ENCODE data around the gene LBX1.

Gene LBX1, protein sequence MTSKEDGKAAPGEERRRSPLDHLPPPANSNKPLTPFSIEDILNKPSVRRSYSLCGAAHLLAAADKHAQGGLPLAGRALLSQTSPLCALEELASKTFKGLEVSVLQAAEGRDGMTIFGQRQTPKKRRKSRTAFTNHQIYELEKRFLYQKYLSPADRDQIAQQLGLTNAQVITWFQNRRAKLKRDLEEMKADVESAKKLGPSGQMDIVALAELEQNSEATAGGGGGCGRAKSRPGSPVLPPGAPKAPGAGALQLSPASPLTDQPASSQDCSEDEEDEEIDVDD

DNA sequence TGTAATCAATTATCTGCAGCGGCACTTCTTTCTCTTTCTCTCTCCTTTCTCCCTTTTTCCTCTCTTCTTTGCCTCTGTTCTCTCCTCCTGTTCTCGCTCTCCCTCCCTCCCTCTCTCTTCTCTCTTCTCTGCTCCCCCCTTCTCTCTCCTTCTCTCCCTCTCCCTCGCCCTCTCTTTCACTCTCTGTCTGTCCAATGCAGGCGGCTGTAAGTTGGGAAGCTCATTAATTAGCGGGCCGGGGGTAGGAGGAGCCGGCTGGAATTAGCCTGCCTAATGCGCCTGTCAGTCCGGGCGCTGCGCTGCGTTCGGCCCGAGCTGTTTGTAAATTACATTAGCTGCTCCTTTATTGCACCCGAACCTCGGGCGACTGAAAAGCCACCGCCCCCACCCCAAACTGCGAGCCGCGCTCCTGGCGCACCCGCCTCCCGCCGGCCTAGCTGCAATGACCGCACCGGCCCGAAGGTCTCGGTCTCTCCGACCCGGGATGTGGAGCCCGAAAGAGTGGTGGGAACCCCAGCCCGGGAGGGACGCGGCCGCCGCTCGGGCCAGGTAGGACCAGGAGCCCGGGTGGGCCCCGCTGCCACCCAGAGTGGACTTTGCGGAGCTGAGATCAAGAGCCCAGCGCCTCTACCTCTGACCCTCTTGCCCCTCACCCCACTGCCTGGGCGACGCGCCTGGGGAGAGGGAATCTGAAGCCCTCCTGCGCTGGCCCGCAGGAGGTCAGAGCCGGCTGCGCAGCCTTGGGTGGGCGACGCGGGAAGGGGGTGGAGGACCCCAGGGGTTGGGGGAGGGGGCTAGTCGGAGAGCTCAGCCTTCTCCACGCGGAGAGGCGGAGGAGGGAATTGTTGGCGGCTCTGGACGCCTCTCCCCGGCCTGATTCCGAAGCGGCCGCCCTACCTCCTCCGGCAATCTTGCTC, at the start of gene LBX1:
Gene LBX1, minus strand, starts transcription at position 198 of the 917 bp plus-strand sequence. CDS start 648 bp downstream, outside the sequence.
- no peak for DNase-seq

DNA sequence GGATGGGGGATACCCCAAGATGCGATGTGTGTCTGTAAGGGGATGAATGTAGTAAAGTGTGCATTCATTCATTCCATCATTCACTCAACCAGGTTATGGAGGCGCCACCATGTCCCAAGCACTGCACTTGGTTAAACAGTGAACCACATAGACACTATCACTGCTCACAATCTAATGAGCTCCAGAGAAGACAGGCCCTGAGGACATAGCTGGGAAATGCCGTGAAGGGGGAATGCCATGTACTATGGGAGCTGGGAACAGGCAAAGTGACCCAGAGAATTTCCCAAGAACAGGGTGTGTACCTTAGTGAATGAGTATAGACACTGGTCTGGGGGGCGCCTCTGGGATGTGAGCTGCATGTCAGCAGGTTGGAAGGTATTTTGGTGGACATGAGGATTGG, 44.5 kb upstream of the LBX1 start:
- no peak for DNase-seq

DNA sequence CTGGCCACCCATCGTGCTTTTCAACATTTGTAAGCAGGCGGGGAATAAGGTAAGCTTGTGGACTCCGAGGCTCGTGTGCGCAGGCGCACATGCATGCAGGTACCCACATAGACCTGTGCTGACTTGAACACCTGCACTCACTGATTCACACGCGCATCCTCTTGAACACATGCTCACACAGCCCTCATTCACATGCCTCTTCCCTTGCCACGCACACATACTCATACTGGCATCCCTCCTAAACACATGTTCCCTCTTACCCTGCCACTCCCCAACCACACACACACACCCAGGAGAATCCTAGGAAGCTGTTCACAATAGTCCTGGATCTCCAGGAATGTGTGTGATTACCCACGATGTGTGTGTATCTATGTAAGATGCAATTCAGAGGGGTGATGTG, 44.1 kb upstream of the LBX1 start:
- DNase-seq, result no peak

DNA sequence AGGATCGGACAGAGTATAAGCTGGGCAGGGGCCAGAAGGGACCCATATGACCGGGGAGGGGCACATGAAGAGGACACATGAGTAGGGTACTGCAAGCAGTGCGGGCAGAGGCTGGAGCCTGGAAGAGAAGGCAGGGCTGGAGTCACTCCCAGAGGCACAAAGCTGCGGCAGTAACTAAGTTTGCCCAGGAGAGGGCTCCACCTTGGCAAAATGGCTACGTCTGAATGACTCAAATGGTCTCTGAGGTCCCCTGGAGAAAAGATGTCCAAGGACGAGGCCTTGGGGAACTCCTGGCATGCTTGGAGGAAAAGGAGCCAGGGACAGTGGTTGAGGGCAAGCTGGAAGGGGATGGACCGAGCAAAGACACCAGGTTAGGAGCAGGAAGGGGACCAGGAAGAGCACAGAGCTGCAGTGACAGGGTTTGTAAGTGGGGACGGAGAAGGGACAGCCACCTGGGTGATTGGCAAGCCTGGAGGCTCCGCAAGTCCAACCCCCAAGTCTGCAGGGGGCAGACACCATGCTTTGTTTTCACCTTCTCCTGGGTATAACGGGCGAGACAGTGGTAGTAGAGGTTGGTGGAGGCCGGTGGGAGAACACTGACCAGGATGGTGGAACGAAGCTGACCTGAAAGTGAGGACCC, 43.1 kb upstream of the LBX1 start:
- DNase-seq, result peak; percentile 38

DNA sequence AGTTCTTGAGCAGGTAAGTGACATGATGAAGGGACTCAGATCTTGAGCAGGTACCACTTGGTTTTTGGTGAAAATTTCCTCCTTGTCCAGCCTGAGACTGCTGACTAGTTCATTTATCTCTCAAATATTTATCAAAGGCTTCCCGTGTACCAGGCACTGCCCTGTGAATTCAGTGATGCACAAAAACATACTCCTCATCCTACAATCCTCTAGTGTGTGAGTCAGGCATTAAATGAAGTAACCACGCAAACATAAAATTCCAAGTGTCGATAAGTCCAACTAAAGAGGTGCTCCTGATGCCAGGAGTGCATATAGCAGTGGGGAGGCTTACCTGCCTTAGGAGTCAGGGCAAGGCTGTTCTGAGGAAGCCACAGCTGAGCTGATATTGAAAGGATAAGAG, 41.5 kb upstream of the LBX1 start:
- no peak for DNase-seq

DNA sequence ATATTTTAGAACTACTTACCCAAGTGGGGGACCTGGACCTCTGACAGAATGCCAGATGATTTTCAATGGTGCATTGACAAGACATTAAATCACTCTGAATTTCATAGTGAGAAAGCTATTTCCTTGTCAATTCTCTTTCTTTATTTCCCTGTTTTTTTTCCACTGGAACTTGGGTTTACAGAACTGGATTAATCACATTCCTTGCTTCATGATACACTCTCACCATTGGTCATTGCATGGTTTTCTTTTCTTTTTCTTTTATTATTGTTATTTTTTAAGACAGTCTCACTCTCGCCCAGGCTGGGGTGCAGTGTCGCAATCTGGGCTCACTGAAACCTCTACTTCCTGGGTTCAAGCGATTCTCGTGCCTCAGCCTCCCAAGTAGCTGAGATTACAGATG, 38.5 kb upstream of the LBX1 start:
- DNase-seq, result no peak

DNA sequence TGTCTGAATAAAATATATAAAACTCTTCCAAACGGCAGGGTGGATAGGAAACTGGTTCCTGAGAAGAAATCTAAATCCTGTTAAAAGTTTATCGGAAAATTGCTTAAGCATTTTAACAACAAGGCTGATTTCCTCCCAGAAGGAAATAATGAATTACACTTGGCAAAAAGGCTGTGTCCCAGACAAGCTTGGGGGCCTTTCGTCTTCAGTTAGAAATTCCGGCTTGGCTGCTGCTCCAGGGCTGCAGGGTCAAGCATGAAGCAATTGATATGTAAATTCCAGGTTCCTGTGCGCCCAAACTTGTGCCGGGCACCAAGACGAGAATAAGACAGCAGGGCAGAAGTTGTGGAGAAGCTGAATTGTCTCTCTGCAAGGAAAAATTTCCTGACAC, 38.0 kb upstream of the LBX1 start:
- DNase-seq, result no peak

DNA sequence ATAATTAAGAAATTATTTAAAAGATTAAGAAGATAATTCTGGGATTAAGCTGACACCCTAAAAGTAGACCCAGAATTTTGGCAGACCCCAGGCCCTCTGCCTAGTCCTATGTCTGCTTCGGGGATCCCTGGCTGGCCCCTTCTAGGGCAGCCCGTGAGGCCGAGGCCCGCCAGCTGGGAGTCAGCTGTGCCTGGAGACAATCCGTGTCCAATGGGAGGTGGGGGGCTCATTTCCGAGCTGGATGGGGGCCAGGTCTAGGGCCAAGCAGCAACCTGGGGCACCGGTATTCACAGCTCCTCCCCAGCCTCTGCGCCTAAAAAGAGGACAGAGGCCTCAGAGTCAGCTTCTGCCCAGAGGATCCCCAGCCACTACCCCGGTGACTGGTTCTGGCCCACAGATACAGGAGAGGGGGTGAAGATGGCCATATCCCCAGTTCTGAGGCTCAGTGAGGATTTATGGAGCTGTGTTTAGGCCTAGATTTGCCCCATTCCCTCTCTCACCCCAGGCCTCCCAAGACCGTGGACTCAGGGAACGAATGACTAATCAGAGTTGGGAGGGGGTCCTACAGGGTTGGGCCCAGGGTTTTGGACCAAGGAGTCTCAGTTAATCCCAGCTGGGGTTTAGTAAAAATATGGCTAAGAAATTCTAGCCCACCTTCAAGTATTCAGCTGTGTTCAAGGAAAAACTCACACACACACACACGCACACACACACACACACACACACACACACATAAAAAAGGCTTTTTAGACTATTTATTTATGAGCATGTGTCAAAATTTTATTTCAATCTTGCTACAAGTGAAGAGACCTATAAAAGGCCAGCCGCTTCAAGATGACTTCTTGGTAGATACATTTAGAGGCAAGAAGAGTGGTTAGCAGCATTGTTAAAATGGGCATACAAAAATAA, 37.4 kb upstream of the LBX1 start:
- DNase-seq, result no peak

DNA sequence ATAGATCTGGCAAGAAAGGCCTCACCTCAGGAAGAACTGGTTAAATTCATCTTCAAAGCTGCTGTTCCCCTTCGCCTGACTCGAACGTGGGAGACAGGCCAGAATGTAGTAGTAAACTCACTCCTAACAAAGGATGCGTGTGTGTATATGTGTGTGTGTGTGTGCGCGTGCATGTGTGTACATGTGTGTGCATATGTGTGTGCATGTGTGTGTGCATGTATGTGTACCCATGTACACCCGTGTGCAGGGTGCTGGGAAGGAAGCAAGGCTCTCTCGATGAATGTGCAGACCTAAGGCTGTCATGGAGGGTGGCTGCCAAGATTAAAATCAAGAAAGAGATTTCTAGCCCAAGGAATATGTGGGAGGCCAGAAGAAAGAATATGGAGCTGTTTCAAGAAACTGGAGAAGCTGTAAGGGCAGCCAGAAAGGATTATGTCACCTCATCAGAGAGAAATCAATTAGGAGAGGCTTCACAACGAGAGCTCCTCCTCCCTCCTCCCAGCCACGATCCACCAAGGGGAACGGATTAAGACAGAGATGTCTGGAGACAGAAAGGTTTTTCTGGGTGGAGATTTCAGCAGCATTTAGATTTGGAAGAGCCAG, 34.0 kb upstream of the LBX1 start:
- no peak for DNase-seq

DNA sequence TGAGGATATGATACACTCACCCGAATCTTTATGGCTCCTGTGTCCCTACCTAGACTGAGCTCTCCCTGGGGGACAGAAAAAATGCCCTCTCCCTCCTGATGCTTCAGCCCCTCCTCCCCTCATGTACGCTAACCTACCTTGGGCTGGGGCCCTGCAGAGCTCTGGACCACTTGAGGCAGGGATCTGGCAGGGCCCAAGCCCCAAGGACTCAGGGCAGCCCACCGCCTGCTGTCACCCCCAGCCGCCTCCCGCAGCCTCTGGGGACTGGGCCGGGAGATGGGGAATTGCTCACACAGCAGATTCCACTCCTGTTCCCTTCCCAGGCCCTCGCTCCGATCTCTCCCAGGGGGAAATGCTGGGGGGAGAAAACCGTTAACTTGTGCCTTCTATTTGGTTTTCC, 32.9 kb upstream of the LBX1 start:
- no peak for DNase-seq

DNA sequence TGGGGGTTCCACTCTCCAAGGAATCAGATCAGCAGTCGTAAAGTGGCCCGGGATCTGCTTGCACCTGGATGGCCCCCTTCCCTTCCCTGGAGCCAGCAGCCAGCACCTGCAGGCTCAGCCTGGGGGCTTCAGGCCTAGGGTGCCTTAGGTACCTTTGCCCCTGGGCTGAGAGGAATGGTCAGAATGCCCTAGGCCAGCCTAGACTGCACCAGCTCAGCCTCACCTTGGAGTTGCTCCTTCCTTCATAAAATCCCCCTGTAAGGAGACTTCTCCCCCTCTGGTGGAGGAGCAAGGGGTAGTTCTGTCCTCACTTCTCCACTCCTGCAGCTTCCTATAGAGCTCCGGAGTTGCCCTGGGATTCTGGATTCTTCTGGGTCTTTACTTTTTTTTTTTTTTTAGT, 32.4 kb upstream of the LBX1 start:
- DNase-seq, result no peak

DNA sequence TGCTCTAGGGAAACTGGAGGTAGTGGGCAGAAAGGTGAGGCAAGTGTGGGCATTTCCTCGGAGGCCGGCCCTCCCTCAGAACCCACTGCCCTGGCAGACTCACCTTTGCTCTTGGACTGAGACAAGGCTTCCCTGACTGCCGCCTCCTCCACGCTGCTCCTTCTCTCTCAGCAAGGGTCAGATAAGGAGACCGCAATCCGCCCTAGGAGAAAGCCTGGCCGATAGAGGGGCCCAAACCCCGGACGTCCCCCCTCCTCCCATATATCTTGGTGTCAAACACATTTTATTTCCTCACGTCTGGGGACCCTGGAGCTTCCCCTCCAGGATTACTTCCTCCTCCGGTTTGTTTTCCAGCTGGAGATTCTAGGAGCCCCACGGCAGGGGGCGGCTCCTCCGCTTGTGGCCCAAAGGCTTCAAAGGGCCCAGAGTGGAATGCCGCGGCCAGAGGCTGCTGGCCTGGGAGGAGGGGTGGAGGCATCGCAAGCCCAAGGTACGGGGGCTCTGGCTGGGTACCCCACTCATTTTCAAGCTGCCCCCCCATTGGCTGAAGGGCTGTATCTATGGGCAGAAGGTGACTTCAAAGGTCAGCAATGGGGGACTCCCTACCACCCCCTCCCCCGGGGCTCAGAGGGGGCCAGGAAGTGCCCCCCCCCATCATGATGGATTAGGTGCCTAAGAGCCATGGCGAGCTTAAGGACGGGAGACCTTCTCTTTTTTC, 31.7 kb upstream of the LBX1 start:
- no peak for DNase-seq

DNA sequence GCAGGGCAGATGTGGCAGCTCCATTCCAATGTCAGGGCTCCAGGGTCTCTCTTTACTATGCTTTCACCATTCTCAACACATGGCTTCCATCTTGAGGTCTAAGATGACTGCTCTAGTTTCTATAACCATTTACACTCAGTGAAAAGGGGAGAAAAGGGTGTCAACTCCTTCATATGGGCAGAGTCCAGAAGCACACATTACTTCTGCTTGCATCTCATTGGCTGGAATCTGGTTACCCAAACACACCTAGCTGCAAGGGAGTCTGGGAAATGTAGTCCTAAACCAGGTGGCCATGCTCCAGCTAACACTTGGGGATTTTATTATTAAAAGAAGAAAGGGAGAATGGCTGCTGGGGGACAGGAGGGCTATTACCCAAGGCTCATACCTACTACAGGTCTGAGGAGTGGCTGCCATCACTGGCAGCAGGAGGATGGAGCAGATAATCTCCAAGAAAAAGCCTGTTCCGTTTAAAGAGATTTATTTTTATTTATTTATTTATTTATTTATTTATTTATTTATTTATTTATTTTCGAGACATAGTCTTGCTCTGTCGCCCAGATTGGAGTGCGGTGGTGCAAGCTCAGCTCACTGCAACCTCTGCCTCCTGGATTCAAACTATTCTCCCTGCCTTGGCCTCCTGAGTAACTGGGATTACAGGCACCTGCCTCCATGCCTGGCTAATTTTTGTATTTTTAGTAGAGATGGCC, 29.1 kb upstream of the LBX1 start:
- no peak for DNase-seq

DNA sequence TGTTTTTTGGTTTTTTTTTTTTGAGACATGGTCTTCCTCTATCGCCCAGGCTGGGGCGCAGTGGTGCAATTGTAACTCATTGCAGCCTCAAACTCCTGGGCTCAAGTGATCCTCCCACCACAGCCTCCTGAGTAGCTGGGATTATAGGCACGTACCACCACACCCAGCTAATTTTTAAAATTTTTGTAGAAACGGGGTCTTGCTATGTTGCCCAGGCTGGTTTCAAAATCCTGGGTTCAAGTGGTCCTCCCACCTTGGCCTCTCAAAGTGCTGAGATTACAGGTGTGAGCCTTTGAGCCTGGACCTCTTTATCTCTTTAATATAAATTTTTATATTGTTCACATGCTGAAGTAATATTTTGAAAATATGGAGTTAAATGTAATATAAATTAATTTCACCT, 28.2 kb upstream of the LBX1 start:
- DNase-seq, result no peak

DNA sequence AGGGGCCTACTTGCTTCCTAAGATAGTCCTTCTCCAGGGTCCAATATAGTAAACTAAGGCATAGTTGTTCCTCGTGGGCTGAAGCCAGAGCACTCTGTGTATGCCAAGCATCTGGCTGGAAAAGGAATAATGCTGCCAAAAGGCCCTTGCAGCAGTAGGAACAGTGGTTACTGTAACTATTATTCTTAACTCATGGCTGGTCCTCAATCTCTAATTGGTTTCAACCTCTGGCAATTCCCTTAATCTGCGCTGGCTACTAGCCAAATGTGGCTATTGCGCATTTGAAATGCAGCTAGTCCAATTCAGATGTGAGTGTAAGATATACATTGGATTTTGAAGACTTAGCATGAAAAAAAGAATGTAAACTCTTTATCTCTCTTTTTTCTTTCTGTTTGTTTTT, 27.8 kb upstream of the LBX1 start:
- DNase-seq, result no peak

DNA sequence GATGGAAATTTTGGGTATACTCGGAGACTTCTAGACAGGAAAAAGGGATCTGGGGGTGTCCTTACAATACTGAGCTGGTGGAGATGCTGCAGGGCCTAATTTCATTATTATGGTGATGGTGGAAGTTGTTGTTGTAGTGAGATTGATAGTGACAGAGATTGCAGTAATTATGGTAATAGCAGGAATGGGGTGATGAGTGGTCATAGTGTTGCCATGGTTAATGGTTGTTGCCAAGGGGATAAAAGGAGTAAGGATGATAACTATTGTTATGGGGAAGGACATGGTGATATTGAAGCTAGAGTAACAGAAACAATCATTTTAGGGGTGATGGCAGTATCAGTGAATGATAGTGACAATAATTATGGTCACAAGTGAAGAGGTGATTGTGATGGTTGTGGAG, 27.1 kb upstream of the LBX1 start:
- no peak for DNase-seq

DNA sequence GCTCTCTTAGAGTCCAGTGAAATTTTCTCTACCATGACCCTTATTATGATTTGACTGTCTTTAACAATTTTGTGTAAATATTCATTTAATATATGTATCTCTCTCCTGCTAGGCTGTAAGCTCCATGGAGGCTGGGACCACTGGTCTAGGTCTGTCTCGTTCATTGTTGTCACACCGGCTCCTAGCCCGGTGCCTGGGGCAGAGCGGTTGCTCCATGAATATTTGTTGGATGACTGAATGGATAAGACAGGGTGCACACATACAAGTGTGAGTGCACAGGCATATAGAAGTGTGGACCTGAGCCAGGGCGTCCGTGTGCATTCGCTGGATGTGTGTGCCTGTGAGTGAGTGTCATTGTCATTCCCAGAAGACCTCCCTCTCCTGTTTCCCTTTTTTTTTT, 20.9 kb upstream of the LBX1 start:
- no peak for DNase-seq

DNA sequence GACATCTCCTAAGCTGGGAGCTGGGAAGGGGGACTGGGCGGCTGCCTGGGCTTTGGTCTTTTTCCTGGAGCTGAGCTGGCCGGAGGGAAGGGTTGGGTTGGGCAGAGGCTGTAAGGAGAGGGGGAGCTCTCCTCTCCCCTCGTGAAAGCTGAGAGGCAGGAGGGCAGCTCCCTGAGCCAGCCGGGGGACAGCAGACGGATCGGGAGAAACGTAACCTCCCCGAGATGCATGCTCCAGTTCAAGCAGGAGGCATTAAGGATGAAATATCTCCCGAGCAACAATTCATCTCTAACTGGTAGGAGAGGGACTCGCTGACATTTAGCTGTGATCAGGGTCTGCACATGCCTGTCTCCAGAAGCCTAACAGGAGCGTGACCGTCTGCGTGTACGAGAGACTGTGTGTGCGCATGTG, 19.9 kb upstream of the LBX1 start:
- DNase-seq, result no peak

DNA sequence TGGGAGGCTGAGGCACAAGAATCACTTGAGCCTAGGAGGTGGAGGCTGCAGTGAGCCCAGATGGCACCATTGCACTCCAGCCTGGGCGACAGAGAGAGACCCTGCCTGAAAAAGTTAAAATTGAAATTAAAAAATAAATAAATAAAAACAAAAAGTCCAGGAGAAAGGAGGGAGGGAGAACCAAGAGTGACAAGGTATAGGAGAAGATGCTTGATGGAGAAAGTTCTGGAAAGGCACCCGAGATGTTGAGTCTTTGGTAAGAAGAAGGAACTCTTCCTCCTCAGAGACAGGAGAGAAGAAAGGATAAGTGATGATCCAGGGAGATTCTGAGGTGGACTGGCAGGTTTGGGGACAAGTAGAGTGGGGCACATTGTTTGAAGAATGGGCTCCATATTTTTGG, 17.4 kb upstream of the LBX1 start:
- DNase-seq, result no peak

DNA sequence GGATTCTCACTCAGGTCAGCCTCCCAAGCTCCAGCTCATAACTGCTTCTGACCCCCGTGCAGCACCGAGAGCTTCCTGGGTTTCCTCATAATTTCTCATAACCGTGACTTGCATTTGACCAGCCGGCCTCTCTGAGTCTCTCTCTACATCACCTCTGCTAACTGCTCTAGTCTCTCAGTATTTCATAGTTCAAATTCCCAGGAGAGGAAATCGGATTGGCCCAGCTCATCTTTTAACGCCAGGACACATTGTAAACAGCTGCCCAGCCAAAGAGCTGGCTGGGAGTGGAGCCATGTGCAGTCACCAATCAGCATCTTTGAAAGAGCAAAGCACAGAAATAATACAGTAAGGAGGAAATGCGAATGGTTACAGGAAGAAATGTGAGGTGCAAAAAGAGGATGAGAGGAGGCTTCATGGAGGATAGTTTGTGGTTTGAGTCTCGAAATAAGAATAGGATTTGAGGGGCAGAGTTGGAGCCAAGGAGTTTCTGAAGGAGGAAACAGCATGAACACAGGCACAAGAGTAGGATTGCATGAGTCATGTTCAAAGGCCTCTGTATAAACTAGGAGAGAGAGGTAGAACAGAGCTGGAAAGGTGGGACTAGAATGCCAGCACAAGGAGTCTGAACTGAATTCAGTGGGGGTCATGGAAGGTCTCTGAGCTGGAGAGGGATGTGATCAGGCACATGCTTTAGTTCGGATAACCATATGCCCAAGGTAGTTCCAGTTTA, 15.2 kb upstream of the LBX1 start:
- DNase-seq, result no peak

Measured in activated CD4-positive, alpha-beta T cell treated with anti-CD3 and anti-CD28 coated beads for 1 hour (primary cell).